ENCODE data around the gene KLLN. TPM values are rescaled to one million over a fixed set of nuclear protein-coding genes. Genes with fewer than 3 reads are reported as not detected.

KLLN gene
- total RNA-seq, 3 donors from 2014 or later (not counting 1 experiment from before 2014, with no cell fraction given) = 0.68 to 0.73 (median 0.70) TPM

- H3K27ac Mint-ChIP-seq = peak overlapping the region; percentile 47 to 65
- ATAC-seq = no peak
- no peaks in the 10 kb centered on the region for H3K27me3 Mint-ChIP-seq (ENCODE audit: low read depth in 2 of 2)
Measured at GRCh38 chr10:87895430-87895829, 32.1 kb upstream of the KLLN start.

GRCh38 chr10:87887548-87888289, 24.4 kb upstream of the KLLN start:
- intact Hi-C loops (cut with micrococcal nuclease) = no loop called here
- H3K4me3 Mint-ChIP-seq = no peak overlapping the region
- TF ChIP-seq CTCF (IDR thresholded peaks at IDR 0.05) = no peak
- DNase-seq (no peak), ATAC-seq (no peak)
- H3K9me3 Mint-ChIP-seq = peaks cover 0 to 3% of the 10 kb centered on the region in 2 donors
- Histone ChIP-seq H3K36me3 (ENCODE audit: control insufficient read depth, insufficient read depth, low read length) (peaks cover 20% of the 10 kb centered on the region), H3K4me1 (ENCODE audit: control insufficient read depth, insufficient read depth, low read length) (no peaks in the 10 kb centered on the region), H3K9me3 (ENCODE audit: control insufficient read depth, insufficient read depth, low read length) (peaks cover 2% of the 10 kb centered on the region), H3K4me3 (ENCODE audit: low read length) (no peak overlapping the region), H3K27ac (ENCODE audit: low read length) (no peak overlapping the region), H3K27me3 (ENCODE audit: control insufficient read depth, insufficient read depth, low read length) (no peaks in the 10 kb centered on the region)
- H3K27ac Mint-ChIP-seq = peak overlapping the region in 1 of 2 donors; percentile 4
- 87% methylated on average over 2 of the region's 2 CpGs for WGBS (ENCODE audit: insufficient coverage)
- no peaks in the 10 kb centered on the region for H3K27me3 Mint-ChIP-seq (ENCODE audit: low read depth in 2 of 2)
- peaks cover 15% of the 10 kb centered on the region for H3K36me3 Mint-ChIP-seq
- H3K4me1 Mint-ChIP-seq = peaks cover 46% of the 10 kb centered on the region in 2 donors

More at GRCh38 chr10:87895430-87895829, 32.1 kb upstream of the KLLN start:
- no peaks in the 10 kb centered on the region for H3K9me3 Mint-ChIP-seq
- peaks cover 62 to 65% of the 10 kb centered on the region in 2 donors for H3K4me1 Mint-ChIP-seq
- no CpG with 5 or more reads among the region's 1 CpG for WGBS (ENCODE audit: insufficient coverage)
- Histone ChIP-seq H3K4me1 (ENCODE audit: control insufficient read depth, insufficient read depth, low read length) (no peaks in the 10 kb centered on the region), H3K9me3 (ENCODE audit: control insufficient read depth, insufficient read depth, low read length) (no peaks in the 10 kb centered on the region), H3K4me3 (ENCODE audit: low read length) (no peak overlapping the region), H3K27ac (ENCODE audit: low read length) (no peak overlapping the region), H3K27me3 (ENCODE audit: control insufficient read depth, insufficient read depth, low read length) (no peaks in the 10 kb centered on the region), H3K36me3 (ENCODE audit: control insufficient read depth, insufficient read depth, low read length) (peaks cover 9% of the 10 kb centered on the region)
- H3K36me3 Mint-ChIP-seq = no peaks in the 10 kb centered on the region
- no peak overlapping the region for H3K4me3 Mint-ChIP-seq
- no peak for TF ChIP-seq CTCF (IDR thresholded peaks at IDR 0.05)
- intact Hi-C loops (cut with micrococcal nuclease) = no loop called here
- DNase-seq = no peak

GRCh38 chr10:87887146-87887545, 23.8 kb upstream of the KLLN start:
- H3K4me3 ChIP-seq (ENCODE audit: low read length) = no peak overlapping the region
- intact Hi-C loops (cut with micrococcal nuclease) = no loop called here
- peaks cover 20% of the 10 kb centered on the region for H3K36me3 ChIP-seq (ENCODE audit: control insufficient read depth, insufficient read depth, low read length)
- no peak for DNase-seq
- peaks cover 0 to 3% of the 10 kb centered on the region in 2 donors for H3K9me3 Mint-ChIP-seq
- no peak for ATAC-seq
- no peak for TF ChIP-seq CTCF (IDR thresholded peaks at IDR 0.05)
- no peaks in the 10 kb centered on the region for H3K27me3 ChIP-seq (ENCODE audit: control insufficient read depth, insufficient read depth, low read length)
- whole genome bisulfite sequencing (ENCODE audit: insufficient coverage) = 100% methylated on average over 1 of the region's 1 CpG
- peaks cover 15% of the 10 kb centered on the region for H3K36me3 Mint-ChIP-seq
- peaks cover 2% of the 10 kb centered on the region for H3K9me3 ChIP-seq (ENCODE audit: control insufficient read depth, insufficient read depth, low read length)
- H3K27ac Mint-ChIP-seq = peak overlapping the region in 1 of 2 donors; percentile 4
- peaks cover 45 to 46% of the 10 kb centered on the region in 2 donors for H3K4me1 Mint-ChIP-seq
- H3K27me3 Mint-ChIP-seq (ENCODE audit: low read depth in 2 of 2) = no peaks in the 10 kb centered on the region
- no peak overlapping the region for H3K4me3 Mint-ChIP-seq
- no peaks in the 10 kb centered on the region for H3K4me1 ChIP-seq (ENCODE audit: control insufficient read depth, insufficient read depth, low read length)
- no peak overlapping the region for H3K27ac ChIP-seq (ENCODE audit: low read length)

All from natural killer cell (primary cell).